GM13977 (cell line): ENCODE measurements around the gene KRTAP6-2.

Experiments
- DNase-seq: peaks from one replicate; pipeline ENCODE4 v3.0.0; 2012; ENCODE audit warnings: low spot score
- in situ Hi-C: fragments of 300-500 bp; cut with MboI; formaldehyde crosslinking; loops from one replicate; pipeline ENCODE4 v1.12.0; 2022; ENCODE audit warnings: low sequenced_read_pairs, low pct_unique_long_range_greater_than_20kb, mixed read lengths, inconsistent platforms; ENCODE audit not compliant: unreplicated experiment
- TF ChIP-seq, protein P1 (sequence below): IDR thresholded peaks from 2 replicates; pipeline ENCODE4 v1.5.1; 2012; ENCODE audit warnings: mild to moderate bottlenecking, control low read depth; ENCODE audit not compliant: insufficient read depth; ENCODE audit errors: extremely low read depth, missing control alignments

Gene KRTAP6-2, protein sequence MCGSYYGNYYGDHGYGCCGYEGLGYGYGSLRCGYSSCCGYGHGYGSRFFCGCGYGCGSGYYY

DNA sequence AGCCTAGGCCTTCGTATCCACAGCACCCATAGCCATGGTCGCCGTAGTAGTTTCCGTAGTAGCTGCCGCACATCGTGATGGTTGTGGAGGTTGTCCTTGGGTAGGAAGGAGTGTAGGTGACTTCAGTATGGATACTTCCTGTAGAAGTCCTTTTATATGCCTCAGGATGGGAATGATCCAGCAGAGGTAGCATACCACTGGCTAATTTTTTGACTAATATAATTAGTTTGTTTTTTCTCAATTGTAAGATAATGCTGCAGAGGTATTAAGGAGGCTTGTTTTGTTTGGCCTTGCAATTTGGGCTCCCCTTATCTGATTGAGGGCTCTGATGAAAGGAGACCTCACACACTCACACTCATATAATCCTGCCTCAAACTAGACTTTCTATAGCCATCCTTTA is at the start of gene KRTAP6-2:
Gene KRTAP6-2 (minus strand): TSS at position 101 of the 400 bp plus-strand sequence. CDS start 28 bp downstream, at position 73.
- in situ Hi-C loops = no loop called here
- no peak for DNase-seq
- TF ChIP-seq, protein P1, sequence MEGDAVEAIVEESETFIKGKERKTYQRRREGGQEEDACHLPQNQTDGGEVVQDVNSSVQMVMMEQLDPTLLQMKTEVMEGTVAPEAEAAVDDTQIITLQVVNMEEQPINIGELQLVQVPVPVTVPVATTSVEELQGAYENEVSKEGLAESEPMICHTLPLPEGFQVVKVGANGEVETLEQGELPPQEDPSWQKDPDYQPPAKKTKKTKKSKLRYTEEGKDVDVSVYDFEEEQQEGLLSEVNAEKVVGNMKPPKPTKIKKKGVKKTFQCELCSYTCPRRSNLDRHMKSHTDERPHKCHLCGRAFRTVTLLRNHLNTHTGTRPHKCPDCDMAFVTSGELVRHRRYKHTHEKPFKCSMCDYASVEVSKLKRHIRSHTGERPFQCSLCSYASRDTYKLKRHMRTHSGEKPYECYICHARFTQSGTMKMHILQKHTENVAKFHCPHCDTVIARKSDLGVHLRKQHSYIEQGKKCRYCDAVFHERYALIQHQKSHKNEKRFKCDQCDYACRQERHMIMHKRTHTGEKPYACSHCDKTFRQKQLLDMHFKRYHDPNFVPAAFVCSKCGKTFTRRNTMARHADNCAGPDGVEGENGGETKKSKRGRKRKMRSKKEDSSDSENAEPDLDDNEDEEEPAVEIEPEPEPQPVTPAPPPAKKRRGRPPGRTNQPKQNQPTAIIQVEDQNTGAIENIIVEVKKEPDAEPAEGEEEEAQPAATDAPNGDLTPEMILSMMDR = no peak

DNA sequence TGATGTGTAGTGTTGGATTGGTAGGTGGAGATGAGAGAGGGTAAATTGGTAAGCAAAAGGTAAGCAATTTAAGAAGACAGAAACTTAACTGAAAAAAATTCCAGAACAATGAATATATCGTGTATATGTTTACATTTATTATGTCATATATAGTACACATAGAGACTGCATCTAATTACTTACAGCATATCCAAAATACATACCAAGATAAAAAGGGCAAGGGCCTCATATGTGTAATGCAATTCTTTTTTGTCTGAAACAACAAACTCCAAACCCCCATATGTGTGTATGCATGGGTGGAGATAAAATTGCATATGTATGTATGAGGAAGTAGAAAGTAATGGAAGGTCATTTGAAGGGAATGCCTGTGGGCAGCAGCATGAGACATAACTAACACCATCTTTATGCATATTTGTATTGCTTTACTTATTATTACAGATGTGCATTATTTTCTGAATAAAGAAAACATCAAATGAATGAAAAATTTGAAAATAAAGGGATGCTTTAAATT is 48.3 kb upstream of the KRTAP6-2 start:
- TF ChIP-seq, protein P1 = no peak
- in situ Hi-C loops = no loop called here
- DNase-seq = no peak

DNA sequence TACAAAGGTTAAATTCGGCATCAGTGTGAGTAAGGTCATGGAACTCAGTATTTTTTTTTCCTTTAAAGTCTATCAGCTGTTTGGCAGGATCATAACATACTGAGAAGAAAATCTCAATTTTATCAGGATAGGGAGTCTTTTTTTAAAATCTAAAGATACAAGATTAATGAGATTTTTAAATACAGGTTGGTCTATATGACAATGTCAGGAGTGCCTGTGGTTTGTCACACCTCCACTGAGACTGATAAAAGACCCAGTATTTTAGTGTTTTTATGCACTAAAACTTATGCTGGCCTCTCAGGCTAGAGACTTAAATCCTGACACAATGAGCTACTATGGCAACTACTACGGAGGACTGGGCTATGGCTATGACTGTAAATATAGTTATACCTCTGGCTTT is 43.9 kb upstream of the KRTAP6-2 start, which contains the start of gene KRTAP20-3:
Gene KRTAP20-3 (plus strand): TSS at position 301 of the 400 bp plus-strand sequence.
- no peak for DNase-seq
- TF ChIP-seq, protein P1 = no peak
- in situ Hi-C loops = no loop called here

DNA sequence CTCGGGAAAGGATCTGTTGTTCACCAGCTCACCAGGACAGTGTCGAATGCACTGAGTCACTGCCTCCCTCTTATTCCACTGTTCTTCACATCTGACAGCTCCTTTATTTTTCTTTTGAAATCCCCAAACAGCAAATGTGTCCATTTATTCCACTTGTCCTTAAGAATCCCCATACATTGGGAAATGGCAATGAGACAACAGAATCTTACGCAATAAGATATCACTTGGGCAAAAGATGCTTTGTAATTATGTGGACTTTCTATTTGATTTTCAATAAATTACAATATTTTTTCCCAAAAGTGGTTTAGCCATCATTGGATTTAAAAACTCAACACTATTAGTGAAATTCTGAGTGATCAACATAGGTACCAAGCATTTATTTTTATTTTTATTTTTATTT is 40.0 kb upstream of the KRTAP6-2 start:
- no peak for DNase-seq
- TF ChIP-seq, protein P1 = no peak
- in situ Hi-C loops = no loop called here

DNA sequence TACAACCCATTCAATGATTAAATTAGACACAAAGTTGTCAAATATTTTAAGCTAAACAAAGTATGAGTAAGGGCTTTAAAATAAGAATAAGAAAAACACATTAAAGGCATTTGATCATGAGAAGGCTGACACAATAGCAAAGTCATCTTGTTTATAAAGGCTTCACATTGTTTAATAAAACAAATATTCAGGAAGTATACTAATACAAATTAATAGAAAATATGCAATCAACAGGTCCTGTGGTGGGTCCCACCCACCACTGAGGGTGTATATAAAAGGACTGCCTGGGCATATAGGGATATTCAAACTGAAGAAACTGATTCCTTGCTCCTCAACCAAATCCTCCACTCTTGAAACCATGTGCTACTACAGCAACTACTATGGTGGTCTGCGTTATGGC is 36.2 kb upstream of the KRTAP6-2 start, which contains the start of gene KRTAP20-2:
Gene KRTAP20-2 (plus strand): TSS at position 301 of the 400 bp plus-strand sequence. CDS start 58 bp downstream, at position 359.
- in situ Hi-C loops = no loop called here
- TF ChIP-seq, protein P1 = no peak
- DNase-seq = no peak

DNA sequence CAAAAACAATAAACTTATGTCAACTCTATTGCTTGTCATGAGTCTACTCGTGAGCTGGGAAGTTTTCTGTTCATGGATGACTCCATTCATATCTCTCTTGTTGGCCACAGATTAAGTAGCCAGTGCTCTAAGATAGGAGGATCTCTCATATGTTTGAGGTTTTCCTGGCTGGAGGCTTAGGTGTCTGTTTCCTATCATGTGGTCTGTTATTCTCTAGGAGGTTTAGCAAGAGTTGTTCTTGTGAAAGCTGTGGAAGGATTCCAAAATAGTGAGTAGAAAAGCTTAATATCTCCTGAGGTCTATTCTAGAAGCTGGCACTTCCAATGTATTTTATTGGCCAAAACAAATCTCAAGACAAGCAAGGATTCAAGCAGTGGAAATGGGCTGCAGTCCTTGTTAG is 30.5 kb upstream of the KRTAP6-2 start:
- in situ Hi-C loops = no loop called here
- TF ChIP-seq, protein P1 = no peak
- DNase-seq = no peak

DNA sequence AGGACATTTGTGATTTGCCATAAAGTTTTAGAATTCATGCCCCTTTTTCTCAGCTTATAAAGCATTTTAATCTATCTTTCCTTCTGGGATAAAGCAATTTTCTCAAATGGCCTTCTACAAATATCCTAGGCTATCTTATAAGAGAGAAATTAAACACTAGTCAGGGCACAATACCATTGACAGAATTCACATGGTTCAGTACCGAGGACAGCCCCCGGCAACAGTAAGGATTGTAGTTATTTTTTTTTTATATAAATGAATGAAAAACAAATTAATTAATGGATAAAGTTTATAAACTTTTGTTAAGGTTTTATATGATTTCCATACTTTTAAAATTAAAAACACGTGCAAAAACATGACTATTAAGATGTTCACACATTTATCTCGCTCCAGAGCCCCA is 29.4 kb upstream of the KRTAP6-2 start:
- TF ChIP-seq, protein P1 = no peak
- DNase-seq = no peak
- in situ Hi-C loops = no loop called here
